HG02798 (cell line): Measurements from ENCODE around the gene PHETA2.

Experiments
- ATAC-seq: cut with Tn5 transposase; IDR thresholded peaks from one replicate; pipeline ENCODE4 v1.9.1; 2021; ENCODE audit warnings: mild to moderate bottlenecking; ENCODE audit not compliant: unreplicated experiment, poor library complexity

PHETA2 gene

GRCh38 chr22:42074132-42074811, at the start of gene PHETA2:
Gene PHETA2 (plus strand): TSS chr22:42074248. CDS start chr22:42077294, 3,046 bp downstream.
- no peak for ATAC-seq

GRCh38 chr22:42025421-42025820, 48.6 kb upstream of the PHETA2 start:
- ATAC-seq: no peak

GRCh38 chr22:42026705-42027104, 47.3 kb upstream of the PHETA2 start:
- ATAC-seq: no peak

GRCh38 chr22:42033263-42034181, 40.5 kb upstream of the PHETA2 start:
- no peak for ATAC-seq

- ATAC-seq: no peak
Measured at GRCh38 chr22:42035256-42035655, 38.8 kb upstream of the PHETA2 start.

GRCh38 chr22:42039271-42039670, 34.8 kb upstream of the PHETA2 start:
- ATAC-seq: no peak

GRCh38 chr22:42041784-42042183, 32.3 kb upstream of the PHETA2 start:
- ATAC-seq: no peak

- ATAC-seq: no peak
Measured at GRCh38 chr22:42050641-42051180, 23.3 kb upstream of the PHETA2 start.

GRCh38 chr22:42052765-42053164, 21.3 kb upstream of the PHETA2 start:
- ATAC-seq: no peak

GRCh38 chr22:42056757-42057511, 17.1 kb upstream of the PHETA2 start:
- ATAC-seq: no peak

GRCh38 chr22:42060489-42060888, 13.6 kb upstream of the PHETA2 start:
- no peak for ATAC-seq

- ATAC-seq: no peak
Measured at GRCh38 chr22:42061041-42061440, 13.0 kb upstream of the PHETA2 start.

GRCh38 chr22:42062506-42063170, 11.4 kb upstream of the PHETA2 start:
- no peak for ATAC-seq

- no peak for ATAC-seq
Measured at GRCh38 chr22:42064629-42065028, 9.4 kb upstream of the PHETA2 start.

- ATAC-seq: no peak
Measured at GRCh38 chr22:42065438-42066125, 8.5 kb upstream of the PHETA2 start.

GRCh38 chr22:42066126-42066761, 7.8 kb upstream of the PHETA2 start:
- no peak for ATAC-seq

- no peak for ATAC-seq
Measured at GRCh38 chr22:42066937-42067336, 7.1 kb upstream of the PHETA2 start.

GRCh38 chr22:42067671-42068251, 6.3 kb upstream of the PHETA2 start:
- ATAC-seq: no peak

GRCh38 chr22:42068291-42068690, 5.8 kb upstream of the PHETA2 start:
- ATAC-seq: no peak
